ENCODE data around the gene ADRA2A. TPM values are rescaled to one million over a fixed set of nuclear protein-coding genes. Genes with fewer than 3 reads are reported as not detected.

ADRA2A gene
- total and polyA plus RNA-seq, 3 experiments from 2014 or later: not detected

DNA sequence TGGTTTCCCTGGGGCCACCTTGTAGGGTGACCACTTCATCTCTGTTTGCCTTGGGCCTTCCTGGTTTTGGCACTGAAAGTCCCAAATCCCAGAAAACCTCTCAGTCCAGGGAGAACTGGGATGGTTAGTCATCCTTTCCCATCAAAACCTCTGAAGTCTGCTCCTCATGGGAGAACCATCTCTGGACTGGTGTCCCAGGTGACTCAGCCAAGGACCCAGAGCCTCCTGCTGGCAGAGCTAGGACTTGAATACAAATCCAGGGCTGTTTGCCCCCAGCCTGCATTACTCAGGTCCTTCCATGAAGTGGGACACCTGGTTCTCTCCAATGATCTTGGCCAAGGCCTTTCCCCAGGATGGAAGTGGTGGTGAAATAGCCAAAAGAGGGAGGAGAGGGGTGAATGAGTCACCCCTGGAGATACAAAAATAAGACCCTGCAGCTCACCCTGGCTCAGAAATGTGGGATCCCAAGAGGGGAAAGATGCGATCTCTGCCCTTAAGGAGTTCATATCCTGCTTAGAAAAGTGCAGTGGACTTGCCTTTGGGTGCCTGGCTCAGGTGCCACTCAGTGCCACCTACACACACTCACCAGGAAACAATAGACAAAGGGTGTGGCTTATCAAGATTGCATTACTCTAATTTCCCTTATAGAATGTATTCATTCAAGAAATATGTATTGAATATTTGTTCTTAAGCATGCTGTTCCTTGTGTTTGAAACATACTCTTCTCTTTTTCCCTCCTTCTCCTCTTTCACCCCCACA, 22.0 kb downstream of the ADRA2A start:
- POLR2A ChIA-PET: no interaction called here
- no peak overlapping the region for H3K27ac Mint-ChIP-seq

DNA sequence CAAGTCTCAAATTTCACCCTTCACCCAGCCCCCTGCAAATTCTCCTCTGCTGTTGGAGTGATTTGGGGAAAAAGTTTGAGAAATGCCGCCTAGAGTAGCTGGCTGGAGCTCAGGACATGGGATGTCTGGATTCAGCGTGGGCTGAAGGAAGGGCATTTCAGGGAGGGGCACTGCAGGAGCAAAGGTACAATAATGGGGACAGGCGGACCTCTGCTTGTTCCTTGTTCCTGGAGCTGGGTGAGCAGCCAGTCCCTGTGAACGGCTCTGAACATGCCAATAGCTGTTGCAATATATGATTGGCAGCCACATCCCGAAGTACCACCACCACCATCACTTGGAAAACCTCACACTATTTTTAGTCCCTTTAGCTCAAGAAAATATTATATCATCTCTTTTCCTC, 23.4 kb downstream of the ADRA2A start:
- Histone ChIP-seq H3K27me3 (ENCODE audit: insufficient read depth, low read length, poor library complexity, severe bottlenecking) (no peaks in the 10 kb centered on the region), H3K9me3 (ENCODE audit: low read length) (no peaks in the 10 kb centered on the region), H3K27ac (ENCODE audit: low read depth, low read length) (no peak overlapping the region), H3K36me3 (ENCODE audit: insufficient read depth, low read length) (no peaks in the 10 kb centered on the region), H3K4me1 (ENCODE audit: insufficient read depth, low read length) (no peaks in the 10 kb centered on the region), H3K4me3 (ENCODE audit: low read length) (no peak overlapping the region)
- no peaks in the 10 kb centered on the region for H3K4me1 Mint-ChIP-seq
- CTCF ChIA-PET: no interaction called here
- peaks cover 12 to 32% of the 10 kb centered on the region in 2 donors for H3K27me3 Mint-ChIP-seq
- POLR2A ChIA-PET: no interaction called here
- no peaks in the 10 kb centered on the region for H3K9me3 Mint-ChIP-seq
- no peak overlapping the region for H3K27ac Mint-ChIP-seq
- no peak for DNase-seq
- no peak overlapping the region for H3K4me3 Mint-ChIP-seq
- H3K36me3 Mint-ChIP-seq: no peaks in the 10 kb centered on the region

More for the DNA sequence above, 22.0 kb downstream of the ADRA2A start:
- Histone ChIP-seq H3K36me3 (ENCODE audit: insufficient read depth, low read length) (no peaks in the 10 kb centered on the region), H3K27me3 (ENCODE audit: insufficient read depth, low read length, poor library complexity, severe bottlenecking) (peaks cover 3% of the 10 kb centered on the region), H3K4me1 (ENCODE audit: insufficient read depth, low read length) (no peaks in the 10 kb centered on the region), H3K27ac (ENCODE audit: low read depth, low read length) (no peak overlapping the region), H3K9me3 (ENCODE audit: low read length) (no peaks in the 10 kb centered on the region), H3K4me3 (ENCODE audit: low read length) (no peak overlapping the region)
- no peak overlapping the region for H3K4me3 Mint-ChIP-seq
- no peaks in the 10 kb centered on the region for H3K36me3 Mint-ChIP-seq
- CTCF ChIA-PET: interaction anchor here (1.0 kb wide), 1 partner anchor 23 kb away, joined by 3 read pairs; no protein-coding TSS in a partner anchor
- DNase-seq: no peak
- no peaks in the 10 kb centered on the region for H3K4me1 Mint-ChIP-seq
- H3K27me3 Mint-ChIP-seq: peaks cover 14 to 41% of the 10 kb centered on the region in 2 donors
- no peaks in the 10 kb centered on the region for H3K9me3 Mint-ChIP-seq

DNA sequence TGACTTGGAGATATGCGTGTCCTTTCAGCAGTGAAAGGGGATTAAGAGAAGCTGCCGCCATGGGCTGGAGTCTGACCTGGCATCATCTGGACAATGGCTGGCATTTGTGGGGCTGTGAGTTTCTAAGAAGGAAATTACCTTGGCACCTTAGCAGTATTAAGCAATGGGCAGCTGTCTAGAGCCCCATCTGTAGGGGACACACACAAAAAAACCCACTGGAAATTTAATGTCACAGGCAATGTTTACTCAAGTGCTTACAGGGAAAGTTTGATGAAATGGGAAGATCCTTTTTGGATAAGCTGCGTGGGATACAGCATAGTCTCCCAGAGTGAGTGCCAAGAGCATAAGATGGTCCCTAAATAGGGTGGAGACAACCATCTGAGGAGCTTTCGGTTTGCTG, 25.0 kb downstream of the ADRA2A start:
- Mint-ChIP-seq H3K27ac (no peak overlapping the region), H3K27me3 (peaks cover 6 to 40% of the 10 kb centered on the region in 2 donors), H3K4me1 (no peaks in the 10 kb centered on the region), H3K4me3 (no peak overlapping the region), H3K36me3 (no peaks in the 10 kb centered on the region), H3K9me3 (no peaks in the 10 kb centered on the region)
- CTCF ChIA-PET: no interaction called here
- Histone ChIP-seq H3K4me3 (ENCODE audit: low read length) (no peak overlapping the region), H3K27me3 (ENCODE audit: insufficient read depth, low read length, poor library complexity, severe bottlenecking) (no peaks in the 10 kb centered on the region), H3K9me3 (ENCODE audit: low read length) (no peaks in the 10 kb centered on the region), H3K36me3 (ENCODE audit: insufficient read depth, low read length) (no peaks in the 10 kb centered on the region), H3K27ac (ENCODE audit: low read depth, low read length) (no peak overlapping the region), H3K4me1 (ENCODE audit: insufficient read depth, low read length) (no peaks in the 10 kb centered on the region)
- POLR2A ChIA-PET: no interaction called here
- DNase-seq: no peak

DNA sequence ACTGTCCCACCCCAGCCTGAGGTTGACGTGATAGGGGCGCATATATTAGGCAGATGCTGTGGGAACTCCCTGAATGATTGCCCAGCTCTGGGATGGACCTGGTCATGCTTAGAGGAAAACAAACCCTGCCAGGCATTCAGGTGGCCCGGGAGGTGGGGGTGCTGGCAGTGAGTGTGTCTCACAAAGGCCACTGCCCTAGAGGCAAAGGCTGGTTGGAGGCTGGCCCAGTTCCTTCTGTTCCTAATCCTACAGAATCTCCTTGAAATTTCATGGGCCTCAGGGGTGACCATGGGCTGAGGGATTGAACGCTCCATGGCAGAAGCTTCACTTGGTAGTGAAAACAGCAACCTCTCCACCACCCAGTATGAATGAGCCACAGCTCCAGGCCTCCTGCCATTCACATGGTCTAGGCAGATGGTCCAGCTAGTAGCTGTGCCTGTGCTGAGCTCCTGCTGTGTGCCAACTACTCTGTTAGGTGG, 25.6 kb downstream of the ADRA2A start:
- DNase-seq: no peak
- Histone ChIP-seq H3K36me3 (ENCODE audit: insufficient read depth, low read length) (no peaks in the 10 kb centered on the region), H3K9me3 (ENCODE audit: low read length) (no peaks in the 10 kb centered on the region), H3K4me1 (ENCODE audit: insufficient read depth, low read length) (no peaks in the 10 kb centered on the region), H3K4me3 (ENCODE audit: low read length) (no peak overlapping the region), H3K27me3 (ENCODE audit: insufficient read depth, low read length, poor library complexity, severe bottlenecking) (no peaks in the 10 kb centered on the region), H3K27ac (ENCODE audit: low read depth, low read length) (no peak overlapping the region)
- H3K36me3 Mint-ChIP-seq: no peaks in the 10 kb centered on the region
- no peak overlapping the region for H3K4me3 Mint-ChIP-seq
- H3K4me1 Mint-ChIP-seq: no peaks in the 10 kb centered on the region
- no peaks in the 10 kb centered on the region for H3K9me3 Mint-ChIP-seq
- ChIA-PET POLR2A (no interaction called here), CTCF (no interaction called here)
- H3K27ac Mint-ChIP-seq: no peak overlapping the region
- peaks cover 6 to 40% of the 10 kb centered on the region in 2 donors for H3K27me3 Mint-ChIP-seq

DNA sequence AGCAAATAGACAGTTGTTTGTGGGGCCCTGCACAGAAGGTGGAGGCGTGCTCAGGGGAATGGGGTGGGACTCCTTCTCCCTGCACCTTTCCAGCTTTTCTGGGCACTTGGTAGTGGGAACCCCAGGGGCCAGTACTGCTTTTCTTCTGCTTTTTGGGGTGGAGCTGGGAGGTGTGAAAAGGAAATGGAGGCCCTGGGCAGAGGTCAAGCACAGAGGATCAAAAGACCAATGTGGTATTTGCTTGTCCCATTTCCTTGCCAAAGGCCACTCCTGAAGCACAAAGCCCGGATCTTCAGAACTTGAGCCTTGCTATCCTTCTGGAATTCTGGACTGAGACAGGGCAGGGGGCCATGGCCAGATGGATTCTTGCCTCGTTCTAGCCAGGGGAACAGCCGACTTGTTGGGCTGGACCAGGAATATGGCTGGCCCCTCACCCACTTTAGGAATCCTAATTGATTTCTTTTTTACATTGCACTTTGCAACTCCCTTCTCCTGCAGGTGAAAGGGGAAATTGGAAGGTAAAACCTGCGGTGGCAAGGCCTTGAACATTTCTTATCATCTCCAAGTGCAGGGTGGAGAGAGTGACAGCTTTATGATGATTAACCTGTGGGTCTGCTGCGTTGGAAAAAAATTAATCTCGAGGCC, 26.5 kb downstream of the ADRA2A start:
- Mint-ChIP-seq H3K36me3 (no peaks in the 10 kb centered on the region), H3K4me3 (no peak overlapping the region), H3K27ac (no peak overlapping the region), H3K9me3 (no peaks in the 10 kb centered on the region), H3K4me1 (no peaks in the 10 kb centered on the region), H3K27me3 (peaks cover 6 to 43% of the 10 kb centered on the region in 2 donors)
- H3K27ac ChIP-seq (ENCODE audit: low read depth, low read length): no peak overlapping the region
- no peak for DNase-seq
- no peaks in the 10 kb centered on the region for H3K9me3 ChIP-seq (ENCODE audit: low read length)
- CTCF ChIA-PET: no interaction called here
- no peaks in the 10 kb centered on the region for H3K27me3 ChIP-seq (ENCODE audit: insufficient read depth, low read length, poor library complexity, severe bottlenecking)
- H3K4me1 ChIP-seq (ENCODE audit: insufficient read depth, low read length): no peaks in the 10 kb centered on the region
- POLR2A ChIA-PET: no interaction called here
- no peak overlapping the region for H3K4me3 ChIP-seq (ENCODE audit: low read length)
- H3K36me3 ChIP-seq (ENCODE audit: insufficient read depth, low read length): no peaks in the 10 kb centered on the region

DNA sequence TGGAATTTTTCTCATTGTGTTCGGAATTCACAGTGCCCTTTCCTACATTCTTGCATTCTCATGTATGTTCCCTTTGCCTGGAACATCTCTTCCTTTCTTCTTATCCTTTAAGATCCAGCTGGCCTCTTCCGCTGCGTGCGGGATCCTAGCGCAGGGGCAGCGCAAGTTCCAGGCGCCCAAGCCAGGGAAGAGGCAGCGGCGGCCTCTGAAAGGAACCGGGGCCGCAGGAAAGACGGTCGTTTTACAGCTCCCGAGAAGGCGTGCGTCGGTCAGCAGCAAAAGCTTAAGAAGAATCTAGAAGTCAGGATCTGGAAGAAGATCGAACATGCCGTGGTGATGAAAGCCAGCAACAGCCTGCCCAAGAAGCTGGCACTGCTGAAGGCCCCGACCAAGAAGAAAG, 28.0 kb downstream of the ADRA2A start:
- Histone ChIP-seq H3K4me1 (ENCODE audit: insufficient read depth, low read length) (no peaks in the 10 kb centered on the region), H3K9me3 (ENCODE audit: low read length) (no peaks in the 10 kb centered on the region), H3K4me3 (ENCODE audit: low read length) (no peak overlapping the region), H3K27ac (ENCODE audit: low read depth, low read length) (no peak overlapping the region), H3K36me3 (ENCODE audit: insufficient read depth, low read length) (no peaks in the 10 kb centered on the region), H3K27me3 (ENCODE audit: insufficient read depth, low read length, poor library complexity, severe bottlenecking) (no peaks in the 10 kb centered on the region)
- Mint-ChIP-seq H3K27me3 (peaks cover 4 to 36% of the 10 kb centered on the region in 2 donors), H3K27ac (no peak overlapping the region), H3K4me3 (no peak overlapping the region), H3K9me3 (no peaks in the 10 kb centered on the region), H3K36me3 (no peaks in the 10 kb centered on the region), H3K4me1 (no peaks in the 10 kb centered on the region)
- CTCF ChIA-PET: no interaction called here
- DNase-seq: no peak
- POLR2A ChIA-PET: no interaction called here

DNA sequence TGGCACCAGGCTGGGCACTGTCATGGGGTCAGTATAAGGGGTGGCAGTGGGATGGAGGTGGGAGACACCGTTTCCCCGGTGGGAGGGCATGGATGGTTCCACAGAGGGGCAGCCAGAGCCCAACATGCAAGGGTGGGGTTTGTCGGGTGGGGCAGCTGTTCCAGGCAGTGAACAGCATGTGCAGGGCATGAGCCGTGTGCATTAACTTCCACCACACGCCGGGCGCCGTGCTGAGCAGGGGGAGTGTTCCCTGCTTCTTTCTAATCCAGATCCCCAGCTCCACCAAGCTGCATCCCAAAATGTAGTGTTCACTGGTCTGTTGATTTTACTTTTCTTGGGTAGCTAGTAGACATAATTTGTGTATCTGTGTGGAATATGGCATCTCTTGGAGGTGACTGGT, 29.3 kb downstream of the ADRA2A start:
- Histone ChIP-seq H3K9me3 (ENCODE audit: low read length) (no peaks in the 10 kb centered on the region), H3K27me3 (ENCODE audit: insufficient read depth, low read length, poor library complexity, severe bottlenecking) (no peaks in the 10 kb centered on the region), H3K36me3 (ENCODE audit: insufficient read depth, low read length) (no peaks in the 10 kb centered on the region), H3K4me1 (ENCODE audit: insufficient read depth, low read length) (no peaks in the 10 kb centered on the region), H3K4me3 (ENCODE audit: low read length) (no peak overlapping the region), H3K27ac (ENCODE audit: low read depth, low read length) (no peak overlapping the region)
- H3K4me1 Mint-ChIP-seq: no peaks in the 10 kb centered on the region
- H3K4me3 Mint-ChIP-seq: no peak overlapping the region
- H3K27ac Mint-ChIP-seq: no peak overlapping the region
- no peaks in the 10 kb centered on the region for H3K9me3 Mint-ChIP-seq
- ChIA-PET POLR2A (no interaction called here), CTCF (no interaction called here)
- no peak for DNase-seq
- peaks cover 2 to 27% of the 10 kb centered on the region in 2 donors for H3K27me3 Mint-ChIP-seq
- no peaks in the 10 kb centered on the region for H3K36me3 Mint-ChIP-seq

DNA sequence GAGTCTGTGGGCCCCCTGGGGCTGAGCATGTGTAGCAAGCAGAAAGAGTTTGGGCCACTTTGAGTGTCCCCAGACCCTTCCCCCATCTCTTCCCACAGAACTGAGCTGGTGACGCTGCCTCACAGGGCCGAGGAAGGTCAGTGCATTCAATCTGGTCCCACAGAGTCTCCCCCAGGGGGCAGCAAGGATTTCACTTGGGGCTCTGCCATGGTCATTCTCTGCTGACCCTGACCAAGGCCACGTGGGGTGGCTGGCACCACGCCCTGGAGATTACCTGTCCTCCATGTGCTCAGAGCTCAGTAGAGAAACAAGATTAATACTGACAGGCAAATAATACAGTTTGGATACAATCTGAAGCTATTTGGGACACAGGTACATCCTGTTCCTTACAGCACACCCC, 30.2 kb downstream of the ADRA2A start:
- Mint-ChIP-seq H3K36me3 (no peaks in the 10 kb centered on the region), H3K27me3 (peaks cover 2 to 18% of the 10 kb centered on the region in 2 donors), H3K27ac (no peak overlapping the region), H3K4me3 (no peak overlapping the region), H3K9me3 (no peaks in the 10 kb centered on the region), H3K4me1 (peaks cover 0 to 3% (median 0%) of the 10 kb centered on the region in 3 donors)
- DNase-seq: no peak
- Histone ChIP-seq H3K36me3 (ENCODE audit: insufficient read depth, low read length) (no peaks in the 10 kb centered on the region), H3K27ac (ENCODE audit: low read depth, low read length) (no peak overlapping the region), H3K4me1 (ENCODE audit: insufficient read depth, low read length) (no peaks in the 10 kb centered on the region), H3K9me3 (ENCODE audit: low read length) (no peaks in the 10 kb centered on the region), H3K4me3 (ENCODE audit: low read length) (no peak overlapping the region), H3K27me3 (ENCODE audit: insufficient read depth, low read length, poor library complexity, severe bottlenecking) (no peaks in the 10 kb centered on the region)
- ChIA-PET CTCF (no interaction called here), POLR2A (no interaction called here)
